Endometrial microvascular endothelial cells (primary cell): Measurements from ENCODE around the gene INSYN1. TPM values are rescaled to one million over a fixed set of nuclear protein-coding genes. Genes with fewer than 3 reads are reported as not detected.

Experiments used
- in situ Hi-C: cut with HindIII; loops from 2 replicates; pipeline ENCODE4 v1.10.0; 2017; ENCODE audit warnings: low sequenced_read_pairs, low pct_unique_long_range_greater_than_20kb; ENCODE audit errors: inconsistent ontology term
- total RNA-seq: library from RNA; depleted of rRNA; stranded (reverse); fragments of >200 nt; gene quantifications from one replicate; pipeline ENCODE4 v1.2.3, GENCODE V29; 2015; ENCODE audit errors: inconsistent ontology term

The INSYN1 gene
- total RNA-seq, 1 donor from 2014 or later = not detected

DNA sequence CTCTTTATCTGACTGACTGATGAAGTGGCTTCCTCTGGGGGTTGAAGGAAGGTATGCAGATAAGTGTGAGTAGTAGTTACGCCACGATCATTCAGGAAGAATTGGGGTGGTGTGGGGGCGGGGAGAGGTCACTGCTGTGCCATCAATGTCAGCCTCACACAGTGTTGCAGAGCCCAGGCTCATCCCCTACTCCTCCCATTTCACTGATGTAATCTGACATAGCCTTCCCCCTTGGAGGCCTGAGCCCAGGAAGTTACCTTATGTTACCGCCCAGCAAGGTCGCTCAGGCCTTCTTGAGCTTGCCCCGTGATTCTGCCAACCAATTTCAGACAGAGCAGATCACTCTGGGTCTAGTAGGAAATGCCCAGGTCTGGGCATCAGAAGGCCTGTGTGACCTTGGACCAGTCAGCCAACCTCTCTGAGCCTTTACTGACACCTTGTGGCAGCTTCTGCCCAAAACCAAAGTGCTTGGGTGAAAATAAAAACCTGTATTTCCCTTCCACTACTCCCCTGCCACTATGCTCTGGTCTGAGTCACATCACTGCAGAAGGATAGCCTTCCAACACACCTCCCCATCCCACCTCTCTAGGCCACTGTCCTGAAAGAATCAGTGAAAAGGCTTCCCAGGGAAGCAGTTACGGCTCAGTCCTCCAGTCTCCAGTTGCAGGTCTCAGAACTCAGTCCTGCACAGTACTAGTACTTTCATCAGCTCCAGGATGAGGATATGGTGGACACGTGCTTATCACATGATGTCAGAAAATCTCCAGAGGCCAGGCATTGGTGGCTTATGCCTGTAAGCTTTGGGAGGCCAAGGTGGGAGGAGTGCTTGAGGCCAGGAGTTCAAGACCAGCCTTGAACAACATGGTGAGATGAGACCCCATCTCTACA lies 28.1 kb upstream of the INSYN1 start:
- in situ Hi-C loops = no loop called here

DNA sequence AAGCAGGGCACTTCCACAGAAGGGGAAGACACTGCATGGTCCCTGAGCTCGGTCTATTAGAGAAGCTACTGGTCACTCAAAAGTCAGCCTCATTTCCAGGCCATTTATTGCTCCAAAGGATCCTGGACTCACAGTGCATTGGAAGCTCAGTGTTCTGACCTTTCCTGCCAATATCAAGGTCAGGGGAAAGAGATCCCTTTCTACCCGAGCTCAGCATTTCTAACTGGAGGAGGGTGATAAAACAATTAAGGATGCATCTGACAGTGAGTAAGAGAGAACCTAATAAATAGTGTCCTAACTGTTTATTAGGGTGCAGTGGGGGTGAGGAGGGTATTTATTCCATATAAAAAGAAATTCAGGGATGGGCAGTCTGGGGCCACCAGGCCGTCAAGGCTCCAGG lies 26.8 kb upstream of the INSYN1 start:
- in situ Hi-C loops = no loop called here

DNA sequence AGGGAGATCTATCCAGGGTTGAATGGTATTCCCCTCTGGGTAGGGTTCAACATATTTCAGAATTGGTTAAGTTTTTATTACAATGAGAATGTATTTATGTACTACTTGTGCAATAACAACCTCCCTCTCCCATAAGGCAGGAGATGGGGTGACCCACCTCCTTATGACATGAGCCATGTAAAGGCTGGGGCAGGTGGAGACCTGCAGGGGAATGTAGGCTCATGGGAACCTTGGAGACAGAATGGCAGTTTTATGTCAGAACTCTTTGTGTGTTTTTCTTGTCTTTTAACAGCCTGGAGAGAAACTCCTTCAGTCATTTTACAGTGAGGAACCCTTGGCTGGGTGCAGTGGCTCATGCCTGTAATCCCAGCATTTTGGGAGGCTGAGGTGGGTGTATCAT lies 24.6 kb upstream of the INSYN1 start:
- in situ Hi-C loops = no loop called here

DNA sequence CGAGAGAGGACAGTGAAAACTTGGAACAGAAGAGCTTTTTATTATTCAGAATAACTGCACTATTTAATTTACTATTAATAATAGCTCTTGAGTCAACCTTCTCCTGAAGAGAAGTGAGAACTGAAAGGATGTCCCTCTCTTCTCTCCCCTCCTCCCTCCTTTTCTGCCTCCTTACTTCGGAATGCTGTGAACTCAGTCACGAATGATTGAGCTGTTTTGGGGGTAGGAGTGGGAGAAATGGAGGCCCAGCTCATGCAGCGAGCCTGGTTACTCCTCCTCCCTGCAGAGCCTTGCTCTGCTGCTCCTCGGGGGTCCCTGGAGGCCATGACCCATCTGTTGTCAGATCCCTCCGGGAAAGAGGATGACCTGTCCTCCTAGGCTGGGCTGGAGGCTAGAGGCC lies 20.3 kb upstream of the INSYN1 start:
- in situ Hi-C loops = loop anchor here (25.0 kb wide), 1 partner anchor 89 kb away; the partner anchor contains the start of gene TBC1D21

DNA sequence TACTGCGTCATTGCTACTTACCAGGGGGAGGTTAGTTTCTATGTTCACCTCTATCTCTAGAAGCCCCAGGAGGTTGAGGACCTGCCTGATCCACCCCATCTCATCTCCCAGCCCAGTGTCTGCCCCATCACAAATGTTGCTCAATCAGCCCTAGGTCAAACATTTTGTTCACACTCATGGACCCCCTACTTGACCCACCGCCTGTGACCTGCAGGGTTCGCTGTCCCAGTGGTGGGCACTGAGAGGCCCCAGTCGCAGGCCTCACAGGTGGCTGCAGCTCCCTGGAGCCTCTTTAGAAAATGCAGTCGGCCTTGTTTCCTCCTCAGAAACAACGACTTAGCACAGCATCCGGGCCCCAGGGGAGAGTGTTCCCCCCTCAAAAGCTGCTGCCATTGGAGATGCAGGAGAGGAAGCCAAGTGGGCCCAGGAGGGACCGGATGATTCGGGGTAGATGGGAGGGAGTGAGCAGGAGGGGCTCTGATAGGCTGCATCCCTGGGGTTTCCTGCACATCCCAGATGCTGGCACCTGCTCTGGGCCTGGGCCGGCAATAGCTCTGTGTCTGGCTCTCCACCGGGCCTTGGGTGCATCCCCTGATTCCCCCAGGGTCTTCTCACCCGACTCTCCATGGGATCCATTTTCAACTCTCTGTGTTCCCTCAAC lies 18.4 kb upstream of the INSYN1 start:
- in situ Hi-C loops = loop anchor here (25.0 kb wide), 1 partner anchor 91 kb away; the partner anchor contains the start of gene TBC1D21

DNA sequence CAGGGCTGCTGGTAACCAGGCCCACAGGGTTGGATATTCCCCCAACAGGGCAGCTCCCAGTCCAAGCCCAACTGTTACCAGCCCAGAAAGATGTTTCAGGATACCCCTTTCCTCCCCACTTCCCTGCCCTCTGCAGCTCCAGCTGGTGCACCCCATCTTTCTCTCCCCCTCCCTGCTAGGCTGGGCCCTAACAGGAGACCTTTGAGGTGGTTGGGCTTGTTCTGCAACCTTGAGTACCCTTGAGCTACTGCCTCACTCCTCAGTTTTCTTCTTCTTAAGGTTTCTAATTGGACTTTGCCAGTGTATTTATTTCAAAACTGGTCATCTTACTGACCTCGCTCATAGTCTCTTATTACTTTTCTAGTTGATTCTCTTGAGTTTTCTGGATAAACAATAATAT lies 16.9 kb upstream of the INSYN1 start:
- in situ Hi-C loops = loop anchor here (25.0 kb wide), 1 partner anchor 92 kb away; the partner anchor contains the start of gene TBC1D21

DNA sequence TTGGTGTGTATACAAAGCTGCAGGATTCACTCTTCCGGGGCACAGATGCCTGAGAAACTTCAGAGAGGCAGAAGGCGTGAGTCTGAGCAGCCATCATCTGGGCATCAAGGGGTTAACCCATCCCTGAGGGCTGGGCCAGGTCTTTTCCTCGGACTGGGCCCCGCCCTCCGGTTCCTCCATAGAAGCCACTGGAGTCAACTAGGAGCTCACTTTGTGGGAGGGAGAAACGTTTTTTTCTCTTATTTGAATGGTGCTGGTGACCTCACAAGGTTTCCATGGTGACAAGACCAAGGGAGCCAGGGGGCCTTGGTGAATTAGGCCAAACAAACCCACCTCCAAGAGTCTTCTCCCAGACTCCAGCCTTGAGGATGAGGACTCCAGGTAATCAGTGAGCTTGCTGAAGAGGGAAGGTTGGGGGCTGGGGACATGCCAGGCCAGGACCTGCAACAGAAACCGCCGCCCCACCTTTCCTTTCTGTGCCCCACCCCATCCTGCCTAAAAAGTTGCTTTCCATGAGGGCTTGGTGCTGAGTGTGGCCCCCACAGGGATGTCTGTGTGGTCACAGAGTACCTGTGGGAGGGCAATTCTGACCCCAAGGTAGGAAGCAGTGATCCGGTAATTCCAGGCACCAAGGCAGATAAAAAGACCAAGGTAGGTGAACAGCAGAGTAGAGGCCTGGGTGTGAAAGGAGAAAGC lies 14.8 kb upstream of the INSYN1 start:
- in situ Hi-C loops = loop anchor here (25.0 kb wide), 1 partner anchor 94 kb away; the partner anchor contains the start of gene TBC1D21

DNA sequence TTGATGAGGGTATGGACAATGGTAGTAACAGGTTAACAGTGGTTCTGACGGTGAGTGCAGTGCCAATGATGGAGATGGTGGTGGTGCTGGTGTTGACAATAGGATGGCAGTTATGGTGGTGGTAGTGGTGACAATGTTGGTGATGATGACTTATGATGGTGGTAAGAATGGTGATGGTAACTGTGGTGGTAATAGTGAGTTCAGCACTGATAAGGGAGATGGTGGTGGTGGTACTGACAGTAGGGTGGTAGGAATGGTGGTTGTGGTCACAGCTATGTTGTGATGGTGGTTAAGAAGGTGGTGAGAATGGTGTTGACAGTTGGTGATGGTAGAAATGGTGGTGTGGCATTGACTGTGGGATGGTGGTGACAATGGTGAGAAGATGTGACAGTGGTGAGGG lies 13.4 kb upstream of the INSYN1 start:
- in situ Hi-C loops = loop anchor here (25.0 kb wide), 1 partner anchor 96 kb away; the partner anchor contains the start of gene TBC1D21

DNA sequence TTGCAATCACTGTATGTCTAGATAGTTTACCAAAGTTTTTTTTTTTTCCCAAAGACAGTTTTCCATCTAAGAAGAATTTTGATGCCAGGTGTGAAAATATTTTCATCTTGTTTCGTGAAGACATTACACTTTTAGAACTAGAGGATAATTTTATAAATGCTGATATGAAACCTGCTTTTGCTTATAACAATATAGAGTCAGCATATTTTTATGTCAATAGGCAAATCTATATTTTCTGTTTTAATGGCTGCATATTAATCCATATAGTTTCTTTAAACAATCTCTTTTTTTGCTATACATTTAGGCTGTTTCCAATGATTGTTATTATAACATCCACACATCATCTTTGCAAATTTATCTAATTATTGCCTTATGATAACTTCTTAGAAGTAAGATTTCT lies 12.6 kb upstream of the INSYN1 start:
- in situ Hi-C loops = loop anchor here (25.0 kb wide), 1 partner anchor 97 kb away; the partner anchor contains the start of gene TBC1D21

DNA sequence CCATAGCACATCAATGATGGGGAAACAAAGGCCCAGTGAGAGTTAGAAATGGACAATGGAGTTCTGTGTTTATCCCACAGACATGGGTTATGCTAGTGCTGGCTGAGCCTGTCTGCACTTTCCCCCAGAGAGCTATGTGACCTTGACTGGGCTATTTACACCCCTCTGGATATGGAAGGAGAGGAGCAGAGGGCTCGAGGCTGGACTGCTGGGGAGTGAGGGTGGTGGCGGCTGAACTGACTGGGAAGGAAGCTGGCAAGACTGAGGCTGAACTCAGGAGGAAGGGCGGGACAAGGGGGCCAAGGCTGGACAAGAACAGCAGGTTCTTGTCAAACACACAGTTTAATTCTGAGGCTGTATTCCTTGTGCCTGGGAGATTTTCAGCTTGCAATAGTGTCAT lies 10.8 kb upstream of the INSYN1 start:
- in situ Hi-C loops = loop anchor here (25.0 kb wide), 1 partner anchor 98 kb away; the partner anchor contains the start of gene TBC1D21

DNA sequence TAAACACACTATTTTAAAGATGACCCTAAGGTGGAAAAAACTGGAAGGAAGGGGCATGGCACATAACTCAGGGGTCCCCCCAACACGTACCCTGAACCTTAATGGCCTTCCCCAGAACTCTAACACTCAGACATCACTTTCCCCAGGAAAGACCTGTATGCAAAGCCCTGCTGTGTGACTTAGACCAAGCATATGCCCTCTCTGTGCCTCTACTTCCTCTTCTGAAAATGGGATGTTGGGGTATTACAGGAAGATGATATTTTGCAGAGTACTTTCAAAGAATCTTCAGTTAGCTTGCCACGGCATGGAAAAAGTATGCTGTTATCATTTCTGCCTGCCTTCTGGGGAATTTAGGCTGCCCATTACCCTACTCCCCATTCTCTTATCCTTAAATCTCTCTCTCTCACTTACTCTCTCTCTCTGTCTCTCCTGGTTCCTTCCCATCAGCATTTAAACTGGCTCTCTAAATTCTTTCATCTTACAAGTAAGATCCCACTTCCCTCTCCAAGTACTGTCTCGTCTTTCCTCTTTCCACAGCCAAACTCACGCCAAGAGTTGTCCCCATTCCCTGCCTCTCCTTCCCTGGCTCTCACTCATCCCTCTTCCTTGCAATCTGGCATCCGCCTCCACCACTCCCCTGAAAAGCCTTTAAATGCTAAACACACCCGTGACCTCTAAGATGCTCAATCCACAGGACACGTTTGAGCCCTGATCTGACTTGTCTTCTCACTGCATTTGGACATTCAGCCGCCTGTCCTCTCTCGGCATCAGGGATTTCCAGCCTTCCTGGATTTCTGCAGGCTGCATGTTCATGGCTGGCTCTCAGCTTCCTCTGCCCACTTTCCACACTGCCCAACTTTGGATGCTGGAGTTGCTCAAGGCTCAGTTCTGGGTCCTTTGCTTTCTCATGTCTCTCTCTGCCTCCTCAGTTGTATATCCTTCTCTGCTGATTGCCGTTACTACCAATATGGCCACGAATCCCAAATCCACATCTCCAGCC lies 7.5 kb upstream of the INSYN1 start:
- in situ Hi-C loops = loop anchor here (25.0 kb wide), 1 partner anchor 102 kb away; the partner anchor contains the start of gene TBC1D21

DNA sequence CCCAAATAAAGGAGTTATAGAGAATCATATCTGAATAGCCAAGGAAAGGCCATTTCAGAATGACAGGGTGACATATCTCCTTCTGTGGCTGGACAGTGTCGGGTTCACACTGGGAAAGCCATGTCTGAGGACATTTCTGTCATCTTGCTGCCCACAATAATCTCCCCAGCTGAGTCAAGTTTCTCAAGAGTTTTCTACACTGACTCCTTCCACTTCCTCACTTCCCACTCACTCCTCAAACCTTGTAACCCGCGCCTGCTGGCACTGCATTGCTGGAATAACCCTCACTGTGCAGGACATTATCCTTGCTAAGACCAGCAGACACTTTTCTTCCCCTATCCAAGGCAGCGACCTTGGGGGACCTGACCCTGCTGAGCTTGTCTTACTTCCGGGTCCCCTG lies 5.3 kb upstream of the INSYN1 start:
- in situ Hi-C loops = loop anchor here (25.0 kb wide), 1 partner anchor 104 kb away; the partner anchor contains the start of gene TBC1D21

DNA sequence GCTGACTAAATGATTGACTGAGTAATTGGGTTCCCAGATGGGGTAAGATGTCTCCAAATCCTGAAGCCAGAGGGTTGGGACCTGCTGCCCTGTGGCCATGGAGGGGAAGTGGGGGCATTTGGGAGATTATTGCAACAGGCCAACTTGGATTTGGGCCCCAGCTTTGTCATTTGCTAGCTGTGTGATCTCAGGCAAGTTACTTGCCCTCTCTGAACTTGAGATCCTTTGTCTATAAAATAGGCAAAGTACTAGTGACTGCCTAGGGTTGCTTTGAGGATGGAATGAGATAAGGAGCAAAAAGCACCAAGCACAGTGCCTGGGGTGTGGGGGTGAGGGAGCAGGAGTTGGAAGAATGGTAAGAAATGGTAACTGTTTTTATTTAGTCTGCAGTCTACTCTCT lies 4.4 kb upstream of the INSYN1 start:
- in situ Hi-C loops = loop anchor here (25.0 kb wide), 1 partner anchor 105 kb away; the partner anchor contains the start of gene TBC1D21

DNA sequence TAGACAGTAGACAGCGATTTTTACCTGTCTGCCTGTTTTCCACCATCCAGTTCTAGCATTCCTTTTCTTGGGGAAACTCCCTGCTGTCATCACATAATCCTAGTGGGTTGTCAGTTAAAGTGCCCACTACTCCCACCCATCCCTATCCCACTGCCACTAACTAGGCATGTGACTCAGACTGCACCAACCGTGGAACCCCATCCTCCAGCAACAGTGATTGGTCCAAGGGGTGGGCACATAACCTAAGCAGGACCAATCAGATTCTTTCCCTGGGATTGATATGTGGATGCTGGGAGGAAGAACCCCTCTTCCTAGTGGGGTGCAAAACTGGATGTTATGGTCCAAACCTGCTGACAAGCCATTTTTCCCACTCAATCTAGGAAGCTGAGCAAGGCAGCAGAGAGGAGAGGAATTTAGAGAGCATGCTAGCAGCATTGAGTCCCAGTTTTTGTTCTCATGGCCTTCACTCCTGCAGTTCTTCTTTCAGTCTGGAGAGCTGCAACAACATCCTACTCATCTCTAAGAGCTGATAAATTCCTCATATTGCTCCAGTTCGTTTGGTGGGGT lies 3.9 kb upstream of the INSYN1 start:
- in situ Hi-C loops = loop anchor here (25.0 kb wide), 1 partner anchor 105 kb away; the partner anchor contains the start of gene TBC1D21

DNA sequence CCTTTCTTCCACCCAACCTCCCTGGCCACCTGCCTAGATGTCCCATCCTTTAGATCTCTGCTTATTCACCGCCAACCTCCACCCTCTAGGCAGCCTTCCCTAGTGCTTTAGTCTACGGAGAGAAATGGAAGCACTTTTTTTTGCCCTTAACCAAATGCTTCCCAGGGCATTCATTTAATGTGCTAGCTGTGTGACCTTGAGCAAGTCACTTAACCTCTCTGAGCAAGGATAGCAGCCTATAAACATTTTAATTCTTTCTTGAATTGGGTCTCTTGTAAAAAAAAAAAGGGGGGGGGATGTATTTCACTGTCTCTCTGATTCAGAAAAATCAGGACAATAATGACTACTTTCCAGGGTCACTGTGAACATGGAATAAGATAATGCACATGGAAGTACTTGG lies 3.2 kb upstream of the INSYN1 start:
- in situ Hi-C loops = loop anchor here (25.0 kb wide), 1 partner anchor 106 kb away; the partner anchor contains the start of gene TBC1D21

DNA sequence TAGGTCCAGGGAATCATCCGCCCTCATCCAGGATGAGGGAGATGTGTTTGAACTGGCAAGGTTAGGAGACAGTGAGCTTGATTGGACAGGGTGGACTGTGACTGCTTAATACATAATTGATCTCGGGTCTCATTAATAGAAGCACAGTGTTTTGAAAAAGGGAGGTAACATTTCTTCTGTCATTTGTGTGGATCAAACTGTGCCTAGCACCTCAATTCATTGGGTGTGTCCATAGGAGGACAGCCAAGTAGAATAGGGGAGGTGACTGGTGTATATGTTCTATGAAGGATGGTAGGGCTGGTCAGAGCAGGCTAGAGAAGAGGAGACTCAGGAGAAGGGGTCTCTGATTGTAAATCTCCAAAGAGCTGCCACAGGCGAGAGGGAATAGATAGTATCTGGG lies 2.8 kb upstream of the INSYN1 start:
- in situ Hi-C loops = loop anchor here (25.0 kb wide), 1 partner anchor 106 kb away; the partner anchor contains the start of gene TBC1D21

DNA sequence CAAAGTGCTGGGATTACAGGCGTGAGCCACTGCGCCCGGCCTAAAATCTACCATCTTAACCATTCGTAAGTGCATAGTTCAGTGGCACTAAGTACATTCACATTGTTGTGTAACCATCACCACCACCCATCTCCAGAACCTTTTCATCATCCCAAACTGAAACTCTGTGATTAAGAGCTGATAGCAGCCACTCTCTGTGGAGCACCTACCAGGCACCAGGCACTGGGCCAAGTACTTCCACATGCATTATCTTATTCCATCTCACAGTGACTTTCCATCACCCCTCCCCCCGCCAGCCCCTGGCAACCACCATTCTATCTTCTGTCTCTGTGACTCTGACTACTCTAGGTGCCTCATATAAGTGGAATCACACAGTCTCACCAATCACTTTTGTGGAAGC lies 2.3 kb upstream of the INSYN1 start:
- in situ Hi-C loops = loop anchor here (25.0 kb wide), 1 partner anchor 107 kb away; the partner anchor contains the start of gene TBC1D21
